Fibroblast of the conjunctiva (primary cell): Measurements from ENCODE around the gene EXOC2.
"Not testable (repeated sequence)": the region's sequence is repeated elsewhere in the genome, so short reads cannot be mapped to it uniquely, and the experiment has no call there.

Experiments
- DNase-seq: peaks from one replicate; pipeline ENCODE4 v3.0.0-alpha.2; 2010; ENCODE audit warnings: low read depth

EXOC2 gene

GRCh38 chr6:679282-679681 lies 13.7 kb downstream of the EXOC2 start:
- no peak for DNase-seq

- no peak for DNase-seq
These were observed 14.4 kb downstream of the EXOC2 start for GRCh38 chr6:678520-678919.

- DNase-seq: no peak
These were observed 15.0 kb downstream of the EXOC2 start for GRCh38 chr6:677919-678318.

- no peak for DNase-seq
These were observed 18.0 kb downstream of the EXOC2 start for GRCh38 chr6:674956-675355.

GRCh38 chr6:674406-674805 lies 18.5 kb downstream of the EXOC2 start:
- DNase-seq: no peak

- no peak for DNase-seq
These were observed 25.5 kb downstream of the EXOC2 start for GRCh38 chr6:667253-667927.

GRCh38 chr6:665403-666267 lies 27.3 kb downstream of the EXOC2 start:
- no peak for DNase-seq

- not testable (repeated sequence) for DNase-seq
These were observed 29.2 kb downstream of the EXOC2 start for GRCh38 chr6:663788-664187.

- DNase-seq: no peak
These were observed 33.0 kb downstream of the EXOC2 start for GRCh38 chr6:659716-660581.

GRCh38 chr6:658244-658643 lies 34.7 kb downstream of the EXOC2 start:
- no peak for DNase-seq

GRCh38 chr6:657743-658142 lies 35.2 kb downstream of the EXOC2 start:
- DNase-seq: no peak

- no peak for DNase-seq
These were observed 36.3 kb downstream of the EXOC2 start, which contains the start of gene HUS1B for GRCh38 chr6:656460-657252. TSS of gene HUS1B (minus strand) at chr6:657100. CDS start at chr6:656944, 156 bp downstream.

- no peak for DNase-seq
These were observed 38.8 kb downstream of the EXOC2 start for GRCh38 chr6:654136-654535.

GRCh38 chr6:652865-653264 lies 40.1 kb downstream of the EXOC2 start:
- no peak for DNase-seq

GRCh38 chr6:650098-650497 lies 42.8 kb downstream of the EXOC2 start:
- no peak for DNase-seq

GRCh38 chr6:642805-643204 lies 50.1 kb downstream of the EXOC2 start:
- no peak for DNase-seq

GRCh38 chr6:641225-641985 lies 51.5 kb downstream of the EXOC2 start:
- no peak for DNase-seq

- DNase-seq: no peak
These were observed 56.5 kb downstream of the EXOC2 start for GRCh38 chr6:636488-636887.

GRCh38 chr6:635233-635632 lies 57.7 kb downstream of the EXOC2 start:
- DNase-seq: no peak

GRCh38 chr6:633611-634010 lies 59.3 kb downstream of the EXOC2 start:
- DNase-seq: no peak

- DNase-seq: no peak
These were observed 64.2 kb downstream of the EXOC2 start for GRCh38 chr6:628766-629165.
